Fibroblast of lung (primary cell): ENCODE results near the gene FAM83D. TPM values are rescaled to one million over a fixed set of nuclear protein-coding genes. Genes with fewer than 3 reads are reported as not detected.

Experiments
- DNase-seq, 2 donors: peaks; one replicate each; pipeline versions ENCODE4 v3.0.0 to v3.0.0-alpha.2; 2010; ENCODE audit warnings: low read depth in 2 of 2
- H2AFZ ChIP-seq: 2 replicates; pipeline ENCODE4 v1.5.1; 2012; ENCODE audit warnings: low read length, control low read depth, inconsistent platforms
- H3K27ac ChIP-seq: 2 replicates; pipeline ENCODE4 v1.5.1; 2011; ENCODE audit warnings: low read length, control low read depth; ENCODE audit not compliant: insufficient read depth
- H3K27me3 ChIP-seq: 2 replicates; pipeline ENCODE4 v1.5.1; 2011; ENCODE audit warnings: mild to moderate bottlenecking, low read length; ENCODE audit not compliant: control insufficient read depth, insufficient read depth
- H3K36me3 ChIP-seq: 2 replicates; pipeline ENCODE4 v1.5.1; 2011; ENCODE audit warnings: low read length; ENCODE audit not compliant: control insufficient read depth, insufficient read depth
- H3K4me1 ChIP-seq: 2 replicates; pipeline ENCODE4 v1.5.1; 2011; ENCODE audit warnings: low read length; ENCODE audit not compliant: control insufficient read depth, insufficient read depth; ENCODE audit errors: extremely low read depth
- H3K4me2 ChIP-seq: 2 replicates; pipeline ENCODE4 v1.5.1; 2011; ENCODE audit warnings: low read length, control low read depth; ENCODE audit not compliant: insufficient read depth; ENCODE audit errors: extremely low read depth
- H3K4me3 ChIP-seq, 4 experiments: fragments of 200-600 bp in 1 of 4; sonication (generic) in 1 of 4; replicated peaks in 1 of 4; 2 replicates each; pipeline ENCODE4 v1.5.1; 2011 to 2016; ENCODE audit warnings: low read length in 4 of 4, low read depth in 3 of 4, mild to moderate bottlenecking in 3 of 4, control low read depth in 2 of 4, inconsistent platforms in 1 of 4, mixed read lengths in 1 of 4; ENCODE audit not compliant: insufficient read depth in 1 of 4; ENCODE audit errors: control extremely low read depth in 1 of 4
- H3K79me2 ChIP-seq: 2 replicates; pipeline ENCODE4 v1.5.1; 2012; ENCODE audit warnings: mild to moderate bottlenecking, low read length, inconsistent platforms; ENCODE audit not compliant: control insufficient read depth, insufficient read depth
- H3K9ac ChIP-seq: 2 replicates; pipeline ENCODE4 v1.5.1; 2011; ENCODE audit warnings: mild to moderate bottlenecking, low read length, control low read depth; ENCODE audit not compliant: insufficient read depth
- H3K9me3 ChIP-seq: 2 replicates; pipeline ENCODE4 v1.5.1; 2012; ENCODE audit warnings: low read depth, low read length; ENCODE audit not compliant: control insufficient read depth, insufficient read depth
- H4K20me1 ChIP-seq: 2 replicates; pipeline ENCODE4 v1.5.1; 2011; ENCODE audit warnings: low read length; ENCODE audit not compliant: control insufficient read depth, insufficient read depth; ENCODE audit errors: extremely low read depth
- CTCF ChIP-seq, 2 donors: IDR thresholded peaks in 1 of 2; conservative IDR thresholded peaks in 1 of 2; 1 replicate in 1 of 2; 2 replicates in 1 of 2; pipeline ENCODE4 v1.5.1; 2011 to 2012; ENCODE audit warnings: low read length in 2 of 2, control low read depth in 1 of 2, inconsistent platforms in 1 of 2, low read depth in 1 of 2, mild to moderate bottlenecking in 1 of 2
- EZH2 ChIP-seq: IDR thresholded peaks from 2 replicates; pipeline ENCODE4 v1.5.1; 2012; ENCODE audit warnings: low read length, control low read depth, mild to moderate bottlenecking; ENCODE audit errors: missing control alignments
- polyA plus RNA-seq, 2 donors: library from polyadenylated mRNA; depleted of rRNA in 1 of 2; stranded (reverse) in 1 of 2; unstranded in 1 of 2; fragments of >200 nt; gene quantifications; 2 replicates each; pipeline ENCODE4 v1.2.1, GENCODE V29; 2011 to 2012; ENCODE audit warnings: missing spikeins in 1 of 2
- total RNA-seq: library from RNA; depleted of rRNA; stranded (reverse); fragments of >200 nt; gene quantifications from 2 replicates; pipeline ENCODE4 v1.2.1, GENCODE V29; 2014

The FAM83D gene
- total and polyA plus RNA-seq, 2 donors (not counting 1 experiment from before 2014, with no cell fraction given) = 21.3 to 34.5 TPM

- Histone ChIP-seq H3K27me3 (no peaks in the 10 kb centered on the region), H3K27ac (peak overlapping the region; percentile 19), H3K4me3 (no peak overlapping the region), H3K36me3 (peaks cover 2% of the 10 kb centered on the region), H4K20me1 (no peaks in the 10 kb centered on the region), H3K4me1 (peaks cover 8% of the 10 kb centered on the region), H3K4me2 (no peak overlapping the region), H2AFZ (no peak overlapping the region), H3K9me3 (no peaks in the 10 kb centered on the region), H3K9ac (no peak overlapping the region), H3K79me2 (peaks cover 96% of the 10 kb centered on the region)
- TF ChIP-seq EZH2 (no peak), CTCF (conservative IDR thresholded peaks at IDR 0.05 in 1 of 2, IDR thresholded peaks at IDR 0.05 in 1 of 2; ENCODE audit: low read depth in 1 of 2, low read length in 2 of 2) (no peak)
- DNase-seq = peak in 1 of 2 donors; percentile 32
Observed at GRCh38 chr20:38935967-38936407, 9.8 kb downstream of the FAM83D start.

GRCh38 chr20:38937000-38937399 lies 10.8 kb downstream of the FAM83D start:
- no peaks in the 10 kb centered on the region for H4K20me1 ChIP-seq
- no peak overlapping the region for H2AFZ ChIP-seq
- no peak overlapping the region for H3K9ac ChIP-seq
- H3K79me2 ChIP-seq = peaks cover 94% of the 10 kb centered on the region
- peaks cover 2% of the 10 kb centered on the region for H3K36me3 ChIP-seq
- TF ChIP-seq CTCF (conservative IDR thresholded peaks at IDR 0.05 in 1 of 2, IDR thresholded peaks at IDR 0.05 in 1 of 2; ENCODE audit: low read depth in 1 of 2, low read length in 2 of 2) (no peak), EZH2 (no peak)
- H3K27ac ChIP-seq = no peak overlapping the region
- DNase-seq = no peak
- no peaks in the 10 kb centered on the region for H3K9me3 ChIP-seq
- peaks cover 8% of the 10 kb centered on the region for H3K4me1 ChIP-seq
- no peak overlapping the region for H3K4me2 ChIP-seq
- no peaks in the 10 kb centered on the region for H3K27me3 ChIP-seq
- H3K4me3 ChIP-seq = no peak overlapping the region

- Histone ChIP-seq H3K36me3 (peaks cover 2% of the 10 kb centered on the region), H3K27ac (no peak overlapping the region), H3K79me2 (peaks cover 84% of the 10 kb centered on the region), H3K9ac (no peak overlapping the region), H4K20me1 (no peaks in the 10 kb centered on the region), H3K4me3 (no peak overlapping the region), H3K27me3 (no peaks in the 10 kb centered on the region), H3K4me1 (peaks cover 3% of the 10 kb centered on the region), H3K9me3 (no peaks in the 10 kb centered on the region), H2AFZ (no peak overlapping the region), H3K4me2 (no peak overlapping the region)
- no peak for DNase-seq
- TF ChIP-seq EZH2 (no peak), CTCF (conservative IDR thresholded peaks at IDR 0.05 in 1 of 2, IDR thresholded peaks at IDR 0.05 in 1 of 2; ENCODE audit: low read depth in 1 of 2, low read length in 2 of 2) (no peak)
Observed at GRCh38 chr20:38937978-38938473, 11.8 kb downstream of the FAM83D start.
